HEK293 (cell line): ENCODE results near the gene PER1.

Experiments used
- BCL6B ChIP-seq: fragments of 450-650 bp; formaldehyde crosslinking; IDR thresholded peaks from 2 replicates; pipeline ENCODE4 v1.5.1; 2017; ENCODE audit warnings: missing biosample characterization, missing genetic modification characterization
- FEZF1 ChIP-seq: fragments of 450-650 bp; formaldehyde crosslinking; IDR thresholded peaks from 2 replicates; pipeline ENCODE4 v1.5.1; 2016; ENCODE audit warnings: missing biosample characterization, missing genetic modification characterization
- HIC1 ChIP-seq: fragments of 450-650 bp; formaldehyde crosslinking; IDR thresholded peaks from 2 replicates; pipeline ENCODE4 v1.5.1; 2016; ENCODE audit warnings: missing biosample characterization, missing genetic modification characterization
- KLF9 ChIP-seq: fragments of 450-650 bp; formaldehyde crosslinking; IDR thresholded peaks from 2 replicates; pipeline ENCODE4 v1.5.1; 2016; ENCODE audit warnings: missing biosample characterization, missing genetic modification characterization, low read depth
- REPIN1 ChIP-seq: fragments of 450-650 bp; formaldehyde crosslinking; IDR thresholded peaks from 2 replicates; pipeline ENCODE4 v1.5.1; 2017; ENCODE audit warnings: missing biosample characterization, missing genetic modification characterization, low read depth
- ZBTB1 ChIP-seq: fragments of 450-650 bp; formaldehyde crosslinking; IDR thresholded peaks from 2 replicates; pipeline ENCODE4 v1.5.1; 2016; ENCODE audit warnings: missing biosample characterization, missing genetic modification characterization
- ZBTB48 ChIP-seq: fragments of 450-650 bp; formaldehyde crosslinking; IDR thresholded peaks from 2 replicates; pipeline ENCODE4 v1.5.1; 2016; ENCODE audit warnings: missing biosample characterization, missing genetic modification characterization
- ZBTB8A ChIP-seq: fragments of 450-650 bp; formaldehyde crosslinking; IDR thresholded peaks from 2 replicates; pipeline ENCODE4 v1.5.1; 2016; ENCODE audit warnings: missing biosample characterization, missing genetic modification characterization
- ZFP3 ChIP-seq: fragments of 450-650 bp; formaldehyde crosslinking; IDR thresholded peaks from 2 replicates; pipeline ENCODE4 v1.5.1; 2016; ENCODE audit warnings: low read depth, missing biosample characterization, missing genetic modification characterization
- ZNF2 ChIP-seq: fragments of 450-650 bp; formaldehyde crosslinking; IDR thresholded peaks from 2 replicates; pipeline ENCODE4 v1.5.1; 2016; ENCODE audit warnings: missing biosample characterization, missing genetic modification characterization
- ZNF292 ChIP-seq: fragments of 450-650 bp; formaldehyde crosslinking; IDR thresholded peaks from 2 replicates; pipeline ENCODE4 v1.5.1; 2016; ENCODE audit warnings: low read depth, missing biosample characterization, missing genetic modification characterization, borderline replicate concordance
- ZNF37A ChIP-seq: fragments of 450-650 bp; IDR thresholded peaks from 2 replicates; pipeline ENCODE4 v1.5.1; 2018; ENCODE audit warnings: missing biosample characterization, missing genetic modification characterization
- ZNF48 ChIP-seq: fragments of 450-650 bp; formaldehyde crosslinking; IDR thresholded peaks from 2 replicates; pipeline ENCODE4 v1.5.1; 2016; ENCODE audit warnings: missing biosample characterization, missing genetic modification characterization
- ZNF548 ChIP-seq: fragments of 450-650 bp; formaldehyde crosslinking; IDR thresholded peaks from 2 replicates; pipeline ENCODE4 v1.5.1; 2016; ENCODE audit warnings: missing biosample characterization, missing genetic modification characterization
- ZNF580 ChIP-seq: fragments of 450-650 bp; formaldehyde crosslinking; IDR thresholded peaks from 2 replicates; pipeline ENCODE4 v1.5.1; 2016; ENCODE audit warnings: missing biosample characterization, missing genetic modification characterization
- ZNF610 ChIP-seq: fragments of 450-650 bp; formaldehyde crosslinking; IDR thresholded peaks from 2 replicates; pipeline ENCODE4 v1.5.1; 2016; ENCODE audit warnings: missing biosample characterization, missing genetic modification characterization, borderline replicate concordance
- ZNF621 ChIP-seq: fragments of 450-650 bp; formaldehyde crosslinking; IDR thresholded peaks from 2 replicates; pipeline ENCODE4 v1.5.1; 2017; ENCODE audit warnings: missing biosample characterization, missing genetic modification characterization
- ZNF654 ChIP-seq: fragments of 450-650 bp; formaldehyde crosslinking; IDR thresholded peaks from 2 replicates; pipeline ENCODE4 v1.5.1; 2016; ENCODE audit warnings: low read depth, missing biosample characterization, missing genetic modification characterization
- ZSCAN16 ChIP-seq: fragments of 450-650 bp; formaldehyde crosslinking; IDR thresholded peaks from 2 replicates; pipeline ENCODE4 v1.5.1; 2016; ENCODE audit warnings: missing biosample characterization, missing genetic modification characterization
- TF ChIP-seq, protein P1 (sequence below): fragments of 450-650 bp; formaldehyde crosslinking; IDR thresholded peaks from 2 replicates; pipeline ENCODE4 v1.5.1; 2016; ENCODE audit warnings: missing biosample characterization, missing genetic modification characterization
- TF ChIP-seq, protein P2 (sequence below): fragments of 450-650 bp; formaldehyde crosslinking; IDR thresholded peaks from 2 replicates; pipeline ENCODE4 v1.5.1; 2016; ENCODE audit warnings: missing biosample characterization, missing genetic modification characterization
- TF ChIP-seq, protein P3 (sequence below): fragments of 450-650 bp; IDR thresholded peaks from 2 replicates; pipeline ENCODE4 v1.5.1; 2018; ENCODE audit warnings: missing biosample characterization, mild to moderate bottlenecking, missing genetic modification characterization
- TF ChIP-seq, protein P4 (sequence below): fragments of 450-650 bp; formaldehyde crosslinking; IDR thresholded peaks from 2 replicates; pipeline ENCODE4 v1.5.1; 2016; ENCODE audit warnings: missing biosample characterization, missing genetic modification characterization
- TF ChIP-seq, protein P5 (sequence below): fragments of 450-650 bp; formaldehyde crosslinking; IDR thresholded peaks from 2 replicates; pipeline ENCODE4 v1.5.1; 2017; ENCODE audit warnings: missing biosample characterization, missing genetic modification characterization

Gene PER1

DNA sequence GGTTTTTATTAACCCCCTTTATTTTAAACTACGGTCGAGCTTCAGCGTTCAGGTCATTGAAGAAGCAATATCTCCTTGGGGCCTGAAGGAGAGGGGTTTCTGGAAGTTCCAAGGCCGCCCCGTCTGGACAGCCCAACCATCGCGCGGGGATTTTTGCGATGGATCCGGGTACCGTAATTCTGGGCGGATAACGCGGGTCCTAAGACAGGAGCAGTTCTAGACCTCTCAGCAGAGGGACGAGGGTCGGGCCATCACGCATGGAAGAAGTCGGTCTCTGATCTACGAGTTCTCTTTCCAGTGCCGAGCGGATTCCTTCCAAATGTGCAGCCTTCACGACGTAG lies 34.2 kb upstream of the PER1 start (continued):
- TF ChIP-seq ZBTB48 (tag by site-specific recombination) = no peak
- no peak for TF ChIP-seq REPIN1
- TF ChIP-seq ZNF610 (tag by site-specific recombination) = no peak
- TF ChIP-seq ZNF37A (tag by site-specific recombination) = peak; percentile 59; the same call in 1 of the 2 replicates
- no peak for TF ChIP-seq ZBTB1
- TF ChIP-seq ZNF580 (tag by site-specific recombination) = no peak
- TF ChIP-seq, protein P1, sequence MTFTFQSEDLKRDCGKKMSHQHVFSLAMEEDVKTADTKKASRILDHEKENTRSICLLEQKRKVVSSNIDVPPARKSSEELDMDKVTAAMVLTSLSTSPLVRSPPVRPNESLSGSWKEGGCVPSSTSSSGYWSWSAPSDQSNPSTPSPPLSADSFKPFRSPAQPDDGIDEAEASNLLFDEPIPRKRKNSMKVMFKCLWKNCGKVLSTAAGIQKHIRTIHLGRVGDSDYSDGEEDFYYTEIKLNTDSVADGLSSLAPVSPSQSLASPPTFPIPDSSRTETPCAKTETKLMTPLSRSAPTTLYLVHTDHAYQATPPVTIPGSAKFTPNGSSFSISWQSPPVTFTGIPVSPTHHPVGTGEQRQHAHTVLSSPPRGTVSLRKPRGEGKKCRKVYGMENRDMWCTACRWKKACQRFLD (tag by site-specific recombination) = no peak
- TF ChIP-seq KLF9 = no peak
- TF ChIP-seq ZNF621 (tag by site-specific recombination) = no peak
- TF ChIP-seq ZSCAN16 = no peak
- TF ChIP-seq HIC1 (tag by site-specific recombination) = no peak
- TF ChIP-seq ZNF292 (tag by site-specific recombination) = no peak
- TF ChIP-seq, protein P2, sequence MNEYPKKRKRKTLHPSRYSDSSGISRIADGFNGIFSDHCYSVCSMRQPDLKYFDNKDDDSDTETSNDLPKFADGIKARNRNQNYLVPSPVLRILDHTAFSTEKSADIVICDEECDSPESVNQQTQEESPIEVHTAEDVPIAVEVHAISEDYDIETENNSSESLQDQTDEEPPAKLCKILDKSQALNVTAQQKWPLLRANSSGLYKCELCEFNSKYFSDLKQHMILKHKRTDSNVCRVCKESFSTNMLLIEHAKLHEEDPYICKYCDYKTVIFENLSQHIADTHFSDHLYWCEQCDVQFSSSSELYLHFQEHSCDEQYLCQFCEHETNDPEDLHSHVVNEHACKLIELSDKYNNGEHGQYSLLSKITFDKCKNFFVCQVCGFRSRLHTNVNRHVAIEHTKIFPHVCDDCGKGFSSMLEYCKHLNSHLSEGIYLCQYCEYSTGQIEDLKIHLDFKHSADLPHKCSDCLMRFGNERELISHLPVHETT (tag by site-specific recombination) = no peak
- TF ChIP-seq, protein P3, sequence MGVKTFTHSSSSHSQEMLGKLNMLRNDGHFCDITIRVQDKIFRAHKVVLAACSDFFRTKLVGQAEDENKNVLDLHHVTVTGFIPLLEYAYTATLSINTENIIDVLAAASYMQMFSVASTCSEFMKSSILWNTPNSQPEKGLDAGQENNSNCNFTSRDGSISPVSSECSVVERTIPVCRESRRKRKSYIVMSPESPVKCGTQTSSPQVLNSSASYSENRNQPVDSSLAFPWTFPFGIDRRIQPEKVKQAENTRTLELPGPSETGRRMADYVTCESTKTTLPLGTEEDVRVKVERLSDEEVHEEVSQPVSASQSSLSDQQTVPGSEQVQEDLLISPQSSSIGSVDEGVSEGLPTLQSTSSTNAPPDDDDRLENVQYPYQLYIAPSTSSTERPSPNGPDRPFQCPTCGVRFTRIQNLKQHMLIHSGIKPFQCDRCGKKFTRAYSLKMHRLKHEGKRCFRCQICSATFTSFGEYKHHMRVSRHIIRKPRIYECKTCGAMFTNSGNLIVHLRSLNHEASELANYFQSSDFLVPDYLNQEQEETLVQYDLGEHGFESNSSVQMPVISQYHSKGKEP (tag by site-specific recombination) = peak; percentile 87; the same call in 1 of the 2 replicates
- TF ChIP-seq ZBTB8A (tag by site-specific recombination) = peak; percentile 32; the same call in 1 of the 2 replicates
- TF ChIP-seq ZNF548 (tag by site-specific recombination) = 0 out of 2 replicates have a peak, but pooled peaks have one; percentile 11
- TF ChIP-seq ZNF654 (tag by site-specific recombination) = no peak; the same call in 1 of the 2 replicates
- TF ChIP-seq, protein P4, sequence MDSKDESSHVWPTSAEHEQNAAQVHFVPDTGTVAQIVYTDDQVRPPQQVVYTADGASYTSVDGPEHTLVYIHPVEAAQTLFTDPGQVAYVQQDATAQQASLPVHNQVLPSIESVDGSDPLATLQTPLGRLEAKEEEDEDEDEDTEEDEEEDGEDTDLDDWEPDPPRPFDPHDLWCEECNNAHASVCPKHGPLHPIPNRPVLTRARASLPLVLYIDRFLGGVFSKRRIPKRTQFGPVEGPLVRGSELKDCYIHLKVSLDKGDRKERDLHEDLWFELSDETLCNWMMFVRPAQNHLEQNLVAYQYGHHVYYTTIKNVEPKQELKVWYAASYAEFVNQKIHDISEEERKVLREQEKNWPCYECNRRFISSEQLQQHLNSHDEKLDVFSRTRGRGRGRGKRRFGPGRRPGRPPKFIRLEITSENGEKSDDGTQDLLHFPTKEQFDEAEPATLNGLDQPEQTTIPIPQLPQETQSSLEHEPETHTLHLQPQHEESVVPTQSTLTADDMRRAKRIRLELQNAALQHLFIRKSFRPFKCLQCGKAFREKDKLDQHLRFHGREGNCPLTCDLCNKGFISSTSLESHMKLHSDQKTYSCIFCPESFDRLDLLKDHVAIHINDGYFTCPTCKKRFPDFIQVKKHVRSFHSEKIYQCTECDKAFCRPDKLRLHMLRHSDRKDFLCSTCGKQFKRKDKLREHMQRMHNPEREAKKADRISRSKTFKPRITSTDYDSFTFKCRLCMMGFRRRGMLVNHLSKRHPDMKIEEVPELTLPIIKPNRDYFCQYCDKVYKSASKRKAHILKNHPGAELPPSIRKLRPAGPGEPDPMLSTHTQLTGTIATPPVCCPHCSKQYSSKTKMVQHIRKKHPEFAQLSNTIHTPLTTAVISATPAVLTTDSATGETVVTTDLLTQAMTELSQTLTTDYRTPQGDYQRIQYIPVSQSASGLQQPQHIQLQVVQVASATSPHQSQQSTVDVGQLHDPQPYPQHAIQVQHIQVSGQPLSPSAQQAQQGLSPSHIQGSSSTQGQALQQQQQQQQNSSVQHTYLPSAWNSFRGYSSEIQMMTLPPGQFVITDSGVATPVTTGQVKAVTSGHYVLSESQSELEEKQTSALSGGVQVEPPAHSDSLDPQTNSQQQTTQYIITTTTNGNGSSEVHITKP (tag by site-specific recombination) = peak; percentile 56
- TF ChIP-seq BCL6B = no peak
- TF ChIP-seq ZNF2 (tag by site-specific recombination) = no peak
- no peak for TF ChIP-seq ZNF48
- no peak for TF ChIP-seq FEZF1 (tag by site-specific recombination)
- TF ChIP-seq, protein P5, sequence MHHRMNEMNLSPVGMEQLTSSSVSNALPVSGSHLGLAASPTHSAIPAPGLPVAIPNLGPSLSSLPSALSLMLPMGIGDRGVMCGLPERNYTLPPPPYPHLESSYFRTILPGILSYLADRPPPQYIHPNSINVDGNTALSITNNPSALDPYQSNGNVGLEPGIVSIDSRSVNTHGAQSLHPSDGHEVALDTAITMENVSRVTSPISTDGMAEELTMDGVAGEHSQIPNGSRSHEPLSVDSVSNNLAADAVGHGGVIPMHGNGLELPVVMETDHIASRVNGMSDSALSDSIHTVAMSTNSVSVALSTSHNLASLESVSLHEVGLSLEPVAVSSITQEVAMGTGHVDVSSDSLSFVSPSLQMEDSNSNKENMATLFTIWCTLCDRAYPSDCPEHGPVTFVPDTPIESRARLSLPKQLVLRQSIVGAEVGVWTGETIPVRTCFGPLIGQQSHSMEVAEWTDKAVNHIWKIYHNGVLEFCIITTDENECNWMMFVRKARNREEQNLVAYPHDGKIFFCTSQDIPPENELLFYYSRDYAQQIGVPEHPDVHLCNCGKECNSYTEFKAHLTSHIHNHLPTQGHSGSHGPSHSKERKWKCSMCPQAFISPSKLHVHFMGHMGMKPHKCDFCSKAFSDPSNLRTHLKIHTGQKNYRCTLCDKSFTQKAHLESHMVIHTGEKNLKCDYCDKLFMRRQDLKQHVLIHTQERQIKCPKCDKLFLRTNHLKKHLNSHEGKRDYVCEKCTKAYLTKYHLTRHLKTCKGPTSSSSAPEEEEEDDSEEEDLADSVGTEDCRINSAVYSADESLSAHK = no peak
- TF ChIP-seq ZFP3 (tag by site-specific recombination) = no peak
